Bronchial smooth muscle cell (primary cell): ENCODE measurements around the gene SYNE1. TPM values are rescaled to one million over a fixed set of nuclear protein-coding genes. Genes with fewer than 3 reads are reported as not detected.

ENCODE experiments used
- total RNA-seq: library from RNA; depleted of rRNA; stranded (reverse); fragments of >200 nt; gene quantifications from 2 replicates; pipeline ENCODE4 v1.2.1, GENCODE V29; 2014

The SYNE1 gene, protein sequence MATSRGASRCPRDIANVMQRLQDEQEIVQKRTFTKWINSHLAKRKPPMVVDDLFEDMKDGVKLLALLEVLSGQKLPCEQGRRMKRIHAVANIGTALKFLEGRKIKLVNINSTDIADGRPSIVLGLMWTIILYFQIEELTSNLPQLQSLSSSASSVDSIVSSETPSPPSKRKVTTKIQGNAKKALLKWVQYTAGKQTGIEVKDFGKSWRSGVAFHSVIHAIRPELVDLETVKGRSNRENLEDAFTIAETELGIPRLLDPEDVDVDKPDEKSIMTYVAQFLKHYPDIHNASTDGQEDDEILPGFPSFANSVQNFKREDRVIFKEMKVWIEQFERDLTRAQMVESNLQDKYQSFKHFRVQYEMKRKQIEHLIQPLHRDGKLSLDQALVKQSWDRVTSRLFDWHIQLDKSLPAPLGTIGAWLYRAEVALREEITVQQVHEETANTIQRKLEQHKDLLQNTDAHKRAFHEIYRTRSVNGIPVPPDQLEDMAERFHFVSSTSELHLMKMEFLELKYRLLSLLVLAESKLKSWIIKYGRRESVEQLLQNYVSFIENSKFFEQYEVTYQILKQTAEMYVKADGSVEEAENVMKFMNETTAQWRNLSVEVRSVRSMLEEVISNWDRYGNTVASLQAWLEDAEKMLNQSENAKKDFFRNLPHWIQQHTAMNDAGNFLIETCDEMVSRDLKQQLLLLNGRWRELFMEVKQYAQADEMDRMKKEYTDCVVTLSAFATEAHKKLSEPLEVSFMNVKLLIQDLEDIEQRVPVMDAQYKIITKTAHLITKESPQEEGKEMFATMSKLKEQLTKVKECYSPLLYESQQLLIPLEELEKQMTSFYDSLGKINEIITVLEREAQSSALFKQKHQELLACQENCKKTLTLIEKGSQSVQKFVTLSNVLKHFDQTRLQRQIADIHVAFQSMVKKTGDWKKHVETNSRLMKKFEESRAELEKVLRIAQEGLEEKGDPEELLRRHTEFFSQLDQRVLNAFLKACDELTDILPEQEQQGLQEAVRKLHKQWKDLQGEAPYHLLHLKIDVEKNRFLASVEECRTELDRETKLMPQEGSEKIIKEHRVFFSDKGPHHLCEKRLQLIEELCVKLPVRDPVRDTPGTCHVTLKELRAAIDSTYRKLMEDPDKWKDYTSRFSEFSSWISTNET (N-terminal part only)
- total RNA-seq = 87.5 and 98.6 TPM in 2 replicates

DNA sequence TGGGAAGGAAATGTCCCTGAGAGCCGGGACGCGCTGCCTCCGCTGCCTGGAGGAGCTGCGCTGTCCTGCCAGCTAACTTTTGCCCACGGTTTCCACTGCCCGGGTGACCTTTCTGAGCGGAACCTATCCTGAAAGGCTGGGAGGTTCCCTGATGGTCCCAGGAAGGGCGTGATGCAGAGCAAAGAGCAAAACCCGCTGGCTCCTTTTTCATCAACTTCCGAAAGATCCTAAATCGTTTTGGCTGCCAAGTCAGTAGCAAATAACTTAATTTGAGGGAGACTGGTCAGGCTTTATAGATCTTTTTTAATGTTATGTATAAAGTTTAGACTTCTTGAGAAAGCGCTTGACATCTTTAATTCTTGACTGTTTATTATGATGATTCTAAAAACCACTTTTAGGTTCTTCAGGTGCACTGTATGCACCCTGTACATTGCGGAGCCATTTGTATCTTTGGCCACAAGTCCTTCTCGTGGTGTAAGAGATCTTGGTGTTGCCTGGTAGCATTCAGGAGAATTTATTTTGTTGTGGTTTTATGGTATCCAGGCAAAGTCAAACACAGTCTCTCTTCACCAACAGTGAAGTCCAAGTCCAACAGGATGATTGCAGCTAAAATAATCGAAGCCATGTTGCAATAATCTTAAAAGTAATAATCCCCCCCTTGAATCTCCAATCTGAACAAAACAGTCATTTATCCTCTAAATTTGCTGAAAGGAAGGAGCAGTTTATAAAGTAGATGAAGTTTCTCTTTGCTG, at the start of gene SYNE1:
Gene SYNE1 (minus strand): TSS at position 67 of the 752 bp plus-strand sequence. CDS start 9,031 bp downstream, outside the sequence.

Other genes starting within 250 kb of the SYNE1 start
- not detected in 2 replicates for gene MYCT1, start 60.5 kb upstream of the SYNE1 start, total RNA-seq
- not detected in 2 replicates for gene VIP, start 113.4 kb upstream of the SYNE1 start, total RNA-seq